ENCODE measurements around the gene RFC4.
A peak's percentile ranks its signal among the peaks of the same experiment; 100 is the strongest.

RFC4 gene

GRCh38 chr3:186750316-186750715 lies 56.0 kb downstream of the RFC4 start:
- DNase-seq (ENCODE audit: low read depth, low spot score) = no peak

GRCh38 chr3:186746008-186746407 lies 60.3 kb downstream of the RFC4 start:
- peak; percentile 87 for DNase-seq (ENCODE audit: low read depth, low spot score)

- DNase-seq (ENCODE audit: low read depth, low spot score) = no peak
Observed at GRCh38 chr3:186743666-186744065, 62.6 kb downstream of the RFC4 start.

- no peak for DNase-seq (ENCODE audit: low read depth, low spot score)
Observed at GRCh38 chr3:186742618-186743380, 63.5 kb downstream of the RFC4 start.

Measured in ELF-1 (cell line).